HepG2 (cell line): ENCODE results near the gene PRDX3. TPM values are rescaled to one million over a fixed set of nuclear protein-coding genes. Genes with fewer than 3 reads are reported as not detected.

Experiments used
- ATRX ChIP-seq: sonication (generic); formaldehyde crosslinking; IDR thresholded peaks from 2 replicates; pipeline ENCODE4 v1.4.0; 2020; ENCODE audit warnings: missing genetic modification reagents, borderline replicate concordance
- DDIT3 ChIP-seq: sonication (generic); formaldehyde crosslinking; IDR thresholded peaks from 2 replicates; pipeline ENCODE4 v1.4.0; 2020; ENCODE audit warnings: mild to moderate bottlenecking, missing genetic modification reagents
- FOXM1 ChIP-seq: sonication (generic); formaldehyde crosslinking; IDR thresholded peaks from 2 replicates; pipeline ENCODE4 v1.5.0; 2020; ENCODE audit warnings: missing genetic modification reagents
- HNRNPH1 ChIP-seq: fragments of 200-400 bp; formaldehyde crosslinking; optimal IDR thresholded peaks from 2 replicates; pipeline ENCODE3; 2017; ENCODE audit warnings: mild to moderate bottlenecking, low read depth, low read length
- HNRNPUL1 ChIP-seq: fragments of 200-400 bp; formaldehyde crosslinking; IDR thresholded peaks from 2 replicates; pipeline ENCODE4 v1.6.1; 2017; ENCODE audit warnings: low read depth, mild to moderate bottlenecking, low read length, moderate library complexity
- IRF1 ChIP-seq: sonication (generic); formaldehyde crosslinking; IDR thresholded peaks from 2 replicates; pipeline ENCODE4 v1.4.0; 2020; ENCODE audit warnings: low read depth, mild to moderate bottlenecking, missing genetic modification reagents
- MIER3 ChIP-seq: IDR thresholded peaks from 2 replicates; pipeline ENCODE4 v1.6.1; 2016; ENCODE audit warnings: missing compliant biosample characterization, borderline replicate concordance
- STAT6 ChIP-seq: sonication (generic); formaldehyde crosslinking; IDR thresholded peaks from 2 replicates; pipeline ENCODE4 v1.4.0; 2020; ENCODE audit warnings: missing genetic modification reagents, mild to moderate bottlenecking, borderline replicate concordance
- TAF15 ChIP-seq: fragments of 200-400 bp; formaldehyde crosslinking; IDR thresholded peaks from one replicate; pipeline ENCODE4 v1.6.1; 2018; ENCODE audit warnings: mild to moderate bottlenecking, low read depth, low read length; ENCODE audit not compliant: poor library complexity, severe bottlenecking
- ZNF207 ChIP-seq: fragments of 450-650 bp; IDR thresholded peaks from 2 replicates; pipeline ENCODE4 v1.6.1; 2016; ENCODE audit warnings: antibody characterized with exemption, borderline replicate concordance
- polyA plus RNA-seq, 8 experiments: library from polyadenylated mRNA; depleted of rRNA in 3 of 8; stranded (reverse) in 7 of 8; unstranded in 1 of 8; fragments of >200 nt; fragmentation: Illumina TruSeq in 4 of 8; extraction: Trizol in 4 of 8; gene quantifications; 2 replicates each; pipeline versions ENCODE4 v1.2.1 to v1.2.3, GENCODE V29; 2011 to 2016; ENCODE audit warnings: low read depth in 4 of 8, missing spikeins in 1 of 8, mixed read lengths in 1 of 8; ENCODE audit not compliant: insufficient read depth in 1 of 8
- total RNA-seq, 5 experiments: library from RNA; depleted of rRNA; stranded (reverse); fragments of >200 nt; fragmentation: Illumina TruSeq; extraction: Trizol; gene quantifications; 2 replicates each; pipeline ENCODE4 v1.2.3, GENCODE V29; 2016; ENCODE audit warnings: low read depth in 1 of 5

PRDX3 gene
- total and polyA plus RNA-seq, 2 of the 13 experiments (the other 11 are each of a cell fraction or from before 2014, with no cell fraction given) = 407 to 565 TPM

GRCh38 chr10:119131512-119132240, 46.9 kb downstream of the PRDX3 start (continued):
- no peak for TF ChIP-seq TAF15
- no peak for TF ChIP-seq MIER3 (CRISPR knock-in tag)
- TF ChIP-seq ATRX (CRISPR knock-in tag) = no peak
- no peak for TF ChIP-seq STAT6 (CRISPR knock-in tag)
- no peak for TF ChIP-seq DDIT3 (CRISPR knock-in tag)
- no peak for TF ChIP-seq HNRNPUL1
- 0 out of 2 replicates have a peak, but pooled peaks have one; percentile 75 for TF ChIP-seq IRF1
- no peak for TF ChIP-seq FOXM1 (CRISPR knock-in tag)
- TF ChIP-seq HNRNPH1 = no peak
- TF ChIP-seq ZNF207 = no peak
